ENCODE measurements around the gene PBLD.

PBLD gene

GRCh38 chr10:68365611-68366010, 32.9 kb upstream of the PBLD start:
- DNase-seq: no peak
- no peak overlapping the region for H3K27ac ChIP-seq (ENCODE audit: low read length, poor library complexity, severe bottlenecking)
- H3K9ac ChIP-seq (ENCODE audit: low read length): no peak overlapping the region
- H2AFZ ChIP-seq (ENCODE audit: low read depth, low read length): no peak overlapping the region
- no peak overlapping the region for H2BK5ac ChIP-seq (ENCODE audit: low read depth, low read length, poor library complexity, severe bottlenecking)
- no peak overlapping the region for H3K4ac ChIP-seq (ENCODE audit: low read depth in 1 of 2, low read length in 2 of 2)
- H3K9me3 ChIP-seq (ENCODE audit: control insufficient read depth, low read length): no peaks in the 10 kb centered on the region
- no peak overlapping the region for H3K4me3 ChIP-seq (ENCODE audit: insufficient read depth in 1 of 2, low read depth in 1 of 2, low read length in 2 of 2)
- H2BK120ac ChIP-seq (ENCODE audit: low read depth, low read length): no peak overlapping the region
- peaks cover 13% of the 10 kb centered on the region for H3K79me1 ChIP-seq (replicated peaks; ENCODE audit: low read length, poor library complexity, severe bottlenecking)
- H2BK15ac ChIP-seq (ENCODE audit: low read depth, poor library complexity, severe bottlenecking): no peak overlapping the region
- peaks cover 24 to 75% of the 10 kb centered on the region in 2 experiments for H3K36me3 ChIP-seq (ENCODE audit: control insufficient read depth in 1 of 2, insufficient read depth in 2 of 2, low read depth in 1 of 2, low read length in 2 of 2)
- H3K27me3 ChIP-seq (ENCODE audit: control insufficient read depth in 1 of 2, insufficient read depth in 1 of 2, low read length in 2 of 2): no peaks in the 10 kb centered on the region
- H3K23ac ChIP-seq (ENCODE audit: low read length in 2 of 2): no peak overlapping the region
- no peak overlapping the region for H4K8ac ChIP-seq (ENCODE audit: low read length)
- H3K4me2 ChIP-seq (ENCODE audit: low read length, poor library complexity, severe bottlenecking): no peak overlapping the region
- no peaks in the 10 kb centered on the region for H3K4me1 ChIP-seq (ENCODE audit: control insufficient read depth, insufficient read depth, low read depth, low read length)
- no peak overlapping the region for H2AK5ac ChIP-seq (ENCODE audit: low read length, severe bottlenecking)
- H3K14ac ChIP-seq (ENCODE audit: low read length in 2 of 2): no peak overlapping the region
- H2BK12ac ChIP-seq (ENCODE audit: low read length in 2 of 2): no peak overlapping the region
- H4K91ac ChIP-seq (ENCODE audit: low read length): no peak overlapping the region
- no peak overlapping the region for H3K18ac ChIP-seq (ENCODE audit: low read depth in 1 of 2, low read length in 2 of 2)
- WGBS: no CpG with 5 or more reads among the region's 2 CpGs

- WGBS: 99% methylated on average over 2 of the region's 3 CpGs
- H3K4ac ChIP-seq (ENCODE audit: low read depth in 1 of 2, low read length in 2 of 2): no peak overlapping the region
- H4K91ac ChIP-seq (ENCODE audit: low read length): no peak overlapping the region
- no peak overlapping the region for H2BK120ac ChIP-seq (ENCODE audit: low read depth, low read length)
- no peaks in the 10 kb centered on the region for H3K9me3 ChIP-seq (ENCODE audit: control insufficient read depth, low read length)
- no peaks in the 10 kb centered on the region for H3K27me3 ChIP-seq (ENCODE audit: control insufficient read depth in 1 of 2, insufficient read depth in 1 of 2, low read length in 2 of 2)
- no peak overlapping the region for H3K4me3 ChIP-seq (ENCODE audit: insufficient read depth in 1 of 2, low read depth in 1 of 2, low read length in 2 of 2)
- no peak overlapping the region for H2BK12ac ChIP-seq (ENCODE audit: low read length in 2 of 2)
- no peak overlapping the region for H3K23ac ChIP-seq (ENCODE audit: low read length in 2 of 2)
- no peak overlapping the region for H2BK15ac ChIP-seq (ENCODE audit: low read depth, poor library complexity, severe bottlenecking)
- H3K14ac ChIP-seq (ENCODE audit: low read length in 2 of 2): no peak overlapping the region
- no peak overlapping the region for H3K9ac ChIP-seq (ENCODE audit: low read length)
- H3K36me3 ChIP-seq (ENCODE audit: control insufficient read depth in 1 of 2, insufficient read depth in 2 of 2, low read depth in 1 of 2, low read length in 2 of 2): peaks cover 27 to 65% of the 10 kb centered on the region in 2 experiments
- no peaks in the 10 kb centered on the region for H3K4me1 ChIP-seq (ENCODE audit: control insufficient read depth, insufficient read depth, low read depth, low read length)
- H3K4me2 ChIP-seq (ENCODE audit: low read length, poor library complexity, severe bottlenecking): no peak overlapping the region
- no peak overlapping the region for H3K27ac ChIP-seq (ENCODE audit: low read length, poor library complexity, severe bottlenecking)
- no peak overlapping the region for H2AFZ ChIP-seq (ENCODE audit: low read depth, low read length)
- H2BK5ac ChIP-seq (ENCODE audit: low read depth, low read length, poor library complexity, severe bottlenecking): no peak overlapping the region
- DNase-seq: no peak
- no peak overlapping the region for H4K8ac ChIP-seq (ENCODE audit: low read length)
- no peak overlapping the region for H3K18ac ChIP-seq (ENCODE audit: low read depth in 1 of 2, low read length in 2 of 2)
- H3K79me1 ChIP-seq (replicated peaks; ENCODE audit: low read length, poor library complexity, severe bottlenecking): peaks cover 10% of the 10 kb centered on the region
- H2AK5ac ChIP-seq (ENCODE audit: low read length, severe bottlenecking): no peak overlapping the region
Measured at GRCh38 chr10:68364101-68364886, 31.6 kb upstream of the PBLD start.

- Histone ChIP-seq H2BK12ac (ENCODE audit: low read length in 2 of 2) (no peak overlapping the region), H3K36me3 (ENCODE audit: control insufficient read depth in 1 of 2, insufficient read depth in 2 of 2, low read depth in 1 of 2, low read length in 2 of 2) (peaks cover 29 to 73% of the 10 kb centered on the region in 2 experiments), H2BK120ac (ENCODE audit: low read depth, low read length) (no peak overlapping the region), H3K79me1 (replicated peaks; ENCODE audit: low read length, poor library complexity, severe bottlenecking) (peaks cover 7% of the 10 kb centered on the region), H2AFZ (ENCODE audit: low read depth, low read length) (no peak overlapping the region), H2AK5ac (ENCODE audit: low read length, severe bottlenecking) (no peak overlapping the region), H3K9me3 (ENCODE audit: control insufficient read depth, low read length) (no peaks in the 10 kb centered on the region), H3K4me2 (ENCODE audit: low read length, poor library complexity, severe bottlenecking) (no peak overlapping the region), H3K27ac (ENCODE audit: low read length, poor library complexity, severe bottlenecking) (no peak overlapping the region), H2BK5ac (ENCODE audit: low read depth, low read length, poor library complexity, severe bottlenecking) (no peak overlapping the region), H3K23ac (ENCODE audit: low read length in 2 of 2) (no peak overlapping the region), H3K4me3 (ENCODE audit: insufficient read depth in 1 of 2, low read depth in 1 of 2, low read length in 2 of 2) (no peak overlapping the region), H3K27me3 (ENCODE audit: control insufficient read depth in 1 of 2, insufficient read depth in 1 of 2, low read length in 2 of 2) (no peaks in the 10 kb centered on the region), H4K8ac (ENCODE audit: low read length) (no peak overlapping the region), H3K4me1 (ENCODE audit: control insufficient read depth, insufficient read depth, low read depth, low read length) (no peaks in the 10 kb centered on the region), H4K91ac (ENCODE audit: low read length) (no peak overlapping the region), H3K14ac (ENCODE audit: low read length in 2 of 2) (no peak overlapping the region), H3K9ac (ENCODE audit: low read length) (no peak overlapping the region), H3K18ac (ENCODE audit: low read depth in 1 of 2, low read length in 2 of 2) (no peak overlapping the region), H3K4ac (ENCODE audit: low read depth in 1 of 2, low read length in 2 of 2) (no peak overlapping the region), H2BK15ac (ENCODE audit: low read depth, poor library complexity, severe bottlenecking) (no peak overlapping the region)
- DNase-seq: no peak
- WGBS: 100% methylated on average over 1 of the region's 3 CpGs
Measured at GRCh38 chr10:68362590-68362989, 29.9 kb upstream of the PBLD start.

- Histone ChIP-seq H3K27ac (ENCODE audit: low read length, poor library complexity, severe bottlenecking) (no peak overlapping the region), H3K23ac (ENCODE audit: low read length in 2 of 2) (no peak overlapping the region), H3K4me2 (ENCODE audit: low read length, poor library complexity, severe bottlenecking) (no peak overlapping the region), H3K4ac (ENCODE audit: low read depth in 1 of 2, low read length in 2 of 2) (no peak overlapping the region), H3K4me1 (ENCODE audit: control insufficient read depth, insufficient read depth, low read depth, low read length) (no peaks in the 10 kb centered on the region), H3K14ac (ENCODE audit: low read length in 2 of 2) (no peak overlapping the region), H3K9me3 (ENCODE audit: control insufficient read depth, low read length) (no peaks in the 10 kb centered on the region), H3K9ac (ENCODE audit: low read length) (no peak overlapping the region), H2AK5ac (ENCODE audit: low read length, severe bottlenecking) (no peak overlapping the region), H2BK12ac (ENCODE audit: low read length in 2 of 2) (no peak overlapping the region), H2BK15ac (ENCODE audit: low read depth, poor library complexity, severe bottlenecking) (no peak overlapping the region), H3K4me3 (ENCODE audit: insufficient read depth in 1 of 2, low read depth in 1 of 2, low read length in 2 of 2) (no peak overlapping the region), H3K79me1 (replicated peaks; ENCODE audit: low read length, poor library complexity, severe bottlenecking) (peaks cover 10% of the 10 kb centered on the region), H4K8ac (ENCODE audit: low read length) (no peak overlapping the region), H2AFZ (ENCODE audit: low read depth, low read length) (no peak overlapping the region), H3K27me3 (ENCODE audit: control insufficient read depth in 1 of 2, insufficient read depth in 1 of 2, low read length in 2 of 2) (no peaks in the 10 kb centered on the region), H4K91ac (ENCODE audit: low read length) (no peak overlapping the region), H2BK5ac (ENCODE audit: low read depth, low read length, poor library complexity, severe bottlenecking) (no peak overlapping the region), H3K18ac (ENCODE audit: low read depth in 1 of 2, low read length in 2 of 2) (no peak overlapping the region), H3K36me3 (ENCODE audit: control insufficient read depth in 1 of 2, insufficient read depth in 2 of 2, low read depth in 1 of 2, low read length in 2 of 2) (peaks cover 43 to 78% of the 10 kb centered on the region in 2 experiments), H2BK120ac (ENCODE audit: low read depth, low read length) (no peak overlapping the region)
- whole genome bisulfite sequencing: no CpG with 5 or more reads among the region's 6 CpGs
- no peak for DNase-seq
Measured at GRCh38 chr10:68359189-68359588, 26.5 kb upstream of the PBLD start.

Data from mesenchymal stem cell (in vitro differentiated cells and primary cell).